Measurements from ENCODE around the gene DLGAP1. TPM values are rescaled to one million over a fixed set of nuclear protein-coding genes. Genes with fewer than 3 reads are reported as not detected.

Gene DLGAP1
- total RNA-seq, 1 donor from 2014 or later, result 11.5 TPM

GRCh38 chr18:4352746-4353551 lies 102.2 kb downstream of the DLGAP1 start:
- Mint-ChIP-seq H3K4me1 (peaks cover 32% of the 10 kb centered on the region), H3K4me3 (no peak overlapping the region), H3K27ac (ENCODE audit: unreplicated experiment) (no peak overlapping the region), H3K9me3 (peaks cover 10% of the 10 kb centered on the region), H3K27me3 (ENCODE audit: low read depth) (peaks cover 20% of the 10 kb centered on the region), H3K36me3 (ENCODE audit: low read depth) (peaks cover 6% of the 10 kb centered on the region)
- no peak for TF ChIP-seq CTCF (conservative IDR thresholded peaks at IDR 0.05)
- no peak for DNase-seq (ENCODE audit: low read depth, low spot score)

GRCh38 chr18:4351005-4351404 lies 104.1 kb downstream of the DLGAP1 start:
- no peak overlapping the region for H3K27ac Mint-ChIP-seq (ENCODE audit: unreplicated experiment)
- no peak for TF ChIP-seq CTCF (conservative IDR thresholded peaks at IDR 0.05)
- DNase-seq (ENCODE audit: low read depth, low spot score), result no peak
- peaks cover 3% of the 10 kb centered on the region for H3K9me3 Mint-ChIP-seq
- no peak overlapping the region for H3K4me3 Mint-ChIP-seq
- peaks cover 22% of the 10 kb centered on the region for H3K4me1 Mint-ChIP-seq
- peaks cover 3% of the 10 kb centered on the region for H3K36me3 Mint-ChIP-seq (ENCODE audit: low read depth)
- H3K27me3 Mint-ChIP-seq (ENCODE audit: low read depth), result peaks cover 20% of the 10 kb centered on the region

GRCh38 chr18:4335386-4335785 lies 119.7 kb downstream of the DLGAP1 start:
- Mint-ChIP-seq H3K4me1 (no peaks in the 10 kb centered on the region), H3K36me3 (ENCODE audit: low read depth) (no peaks in the 10 kb centered on the region)
- no peak for DNase-seq (ENCODE audit: low read depth, low spot score)

GRCh38 chr18:4333043-4333442 lies 122.1 kb downstream of the DLGAP1 start:
- H3K27ac Mint-ChIP-seq (ENCODE audit: unreplicated experiment), result no peak overlapping the region
- no peaks in the 10 kb centered on the region for H3K27me3 Mint-ChIP-seq (ENCODE audit: low read depth)
- no peaks in the 10 kb centered on the region for H3K36me3 Mint-ChIP-seq (ENCODE audit: low read depth)
- H3K4me1 Mint-ChIP-seq, result no peaks in the 10 kb centered on the region
- peaks cover 3% of the 10 kb centered on the region for H3K9me3 Mint-ChIP-seq
- no peak overlapping the region for H3K4me3 Mint-ChIP-seq
- TF ChIP-seq CTCF (conservative IDR thresholded peaks at IDR 0.05), result no peak
- no peak for DNase-seq (ENCODE audit: low read depth, low spot score)

More at GRCh38 chr18:4335386-4335785, 119.7 kb downstream of the DLGAP1 start:
- TF ChIP-seq CTCF (conservative IDR thresholded peaks at IDR 0.05), result no peak
- no peaks in the 10 kb centered on the region for H3K27me3 Mint-ChIP-seq (ENCODE audit: low read depth)
- H3K4me3 Mint-ChIP-seq, result no peak overlapping the region
- peaks cover 3% of the 10 kb centered on the region for H3K9me3 Mint-ChIP-seq
- no peak overlapping the region for H3K27ac Mint-ChIP-seq (ENCODE audit: unreplicated experiment)

- DNase-seq (ENCODE audit: low read depth, low spot score), result no peak
- Mint-ChIP-seq H3K27me3 (ENCODE audit: low read depth) (no peaks in the 10 kb centered on the region), H3K4me1 (peaks cover 27% of the 10 kb centered on the region), H3K9me3 (peaks cover 2% of the 10 kb centered on the region), H3K36me3 (ENCODE audit: low read depth) (peaks cover 3% of the 10 kb centered on the region), H3K4me3 (peak overlapping the region; percentile 27), H3K27ac (ENCODE audit: unreplicated experiment) (peak overlapping the region; percentile 87)
- no peak for TF ChIP-seq CTCF (conservative IDR thresholded peaks at IDR 0.05)
Observed at GRCh38 chr18:4319738-4320677, 135.1 kb downstream of the DLGAP1 start.
